ENCODE data around the gene PAXX.

PAXX gene

GRCh38 chr9:137021979-137022661 lies 29.9 kb downstream of the PAXX start:
- TF ChIP-seq EZH2phosphoT487 (conservative IDR thresholded peaks at IDR 0.05; ENCODE audit: low read length) (no peak), CTCF (IDR thresholded peaks at IDR 0.05; ENCODE audit: insufficient read depth, low read length, poor library complexity, severe bottlenecking) (no peak)
- Histone ChIP-seq H3K9me3 (ENCODE audit: insufficient read depth, low read length) (no peaks in the 10 kb centered on the region), H3K4me2 (ENCODE audit: low read depth, low read length, poor library complexity, severe bottlenecking) (no peak overlapping the region), H3K27me3 (ENCODE audit: low read length) (no peaks in the 10 kb centered on the region), H3K27ac (ENCODE audit: low read depth, low read length) (no peak overlapping the region), H3K79me2 (ENCODE audit: insufficient read depth, low read length) (no peaks in the 10 kb centered on the region), H4K20me1 (ENCODE audit: low read depth, low read length) (no peaks in the 10 kb centered on the region), H3K4me3 (ENCODE audit: insufficient read depth, low read length, poor library complexity, severe bottlenecking) (no peak overlapping the region), H3K9ac (ENCODE audit: low read length) (no peak overlapping the region), H3F3A (ENCODE audit: insufficient read depth) (no peaks in the 10 kb centered on the region), H2AFZ (ENCODE audit: low read depth, low read length, severe bottlenecking) (no peak overlapping the region), H3K9me2 (replicated peaks; ENCODE audit: insufficient read depth, low read length) (no peaks in the 10 kb centered on the region), H3K36me3 (ENCODE audit: low read length) (no peaks in the 10 kb centered on the region)

GRCh38 chr9:137022662-137023008 lies 30.4 kb downstream of the PAXX start:
- H3F3A ChIP-seq (ENCODE audit: insufficient read depth) = no peaks in the 10 kb centered on the region
- no peaks in the 10 kb centered on the region for H4K20me1 ChIP-seq (ENCODE audit: low read depth, low read length)
- no peak overlapping the region for H2AFZ ChIP-seq (ENCODE audit: low read depth, low read length, severe bottlenecking)
- H3K4me2 ChIP-seq (ENCODE audit: low read depth, low read length, poor library complexity, severe bottlenecking) = no peak overlapping the region
- no peaks in the 10 kb centered on the region for H3K9me3 ChIP-seq (ENCODE audit: insufficient read depth, low read length)
- no peak overlapping the region for H3K9ac ChIP-seq (ENCODE audit: low read length)
- no peak overlapping the region for H3K27ac ChIP-seq (ENCODE audit: low read depth, low read length)
- no peaks in the 10 kb centered on the region for H3K27me3 ChIP-seq (ENCODE audit: low read length)
- H3K79me2 ChIP-seq (ENCODE audit: insufficient read depth, low read length) = no peaks in the 10 kb centered on the region
- no peak overlapping the region for H3K4me3 ChIP-seq (ENCODE audit: insufficient read depth, low read length, poor library complexity, severe bottlenecking)
- no peaks in the 10 kb centered on the region for H3K36me3 ChIP-seq (ENCODE audit: low read length)
- no peak for TF ChIP-seq EZH2phosphoT487 (conservative IDR thresholded peaks at IDR 0.05; ENCODE audit: low read length)
- H3K9me2 ChIP-seq (replicated peaks; ENCODE audit: insufficient read depth, low read length) = no peaks in the 10 kb centered on the region

DNA sequence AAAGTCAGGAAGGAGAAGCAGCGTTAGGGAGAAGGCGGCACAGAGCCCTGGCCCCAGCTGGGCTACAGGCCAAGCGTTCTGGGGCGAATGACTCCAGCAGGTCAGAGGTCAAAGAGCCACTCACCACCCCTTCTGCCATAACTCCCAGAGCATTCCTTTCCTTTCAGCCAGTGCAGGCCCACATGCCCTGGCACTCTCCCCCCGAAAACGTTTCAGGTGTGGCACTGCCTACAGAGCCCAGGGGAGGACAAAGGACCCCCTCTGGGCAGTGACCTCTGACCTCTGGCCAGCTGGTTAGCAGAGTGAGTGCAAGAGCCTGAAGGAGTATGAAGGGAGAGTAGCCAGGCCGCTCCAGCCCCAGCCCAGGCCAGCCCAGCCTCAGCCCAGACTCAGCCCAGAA lies 30.9 kb downstream of the PAXX start:
- Histone ChIP-seq H3K9ac (ENCODE audit: low read length) (no peak overlapping the region), H3K27ac (ENCODE audit: low read depth, low read length) (no peak overlapping the region)

More for the DNA sequence above, 30.9 kb downstream of the PAXX start:
- TF ChIP-seq CTCF (IDR thresholded peaks at IDR 0.05; ENCODE audit: insufficient read depth, low read length, poor library complexity, severe bottlenecking) (no peak), EZH2phosphoT487 (conservative IDR thresholded peaks at IDR 0.05; ENCODE audit: low read length) (no peak)
- Histone ChIP-seq H2AFZ (ENCODE audit: low read depth, low read length, severe bottlenecking) (no peak overlapping the region), H3K27me3 (ENCODE audit: low read length) (no peaks in the 10 kb centered on the region), H4K20me1 (ENCODE audit: low read depth, low read length) (no peaks in the 10 kb centered on the region), H3K4me2 (ENCODE audit: low read depth, low read length, poor library complexity, severe bottlenecking) (no peak overlapping the region), H3K36me3 (ENCODE audit: low read length) (no peaks in the 10 kb centered on the region), H3K4me3 (ENCODE audit: insufficient read depth, low read length, poor library complexity, severe bottlenecking) (no peak overlapping the region), H3K9me3 (ENCODE audit: insufficient read depth, low read length) (no peaks in the 10 kb centered on the region), H3F3A (ENCODE audit: insufficient read depth) (no peaks in the 10 kb centered on the region), H3K79me2 (ENCODE audit: insufficient read depth, low read length) (no peaks in the 10 kb centered on the region), H3K9me2 (replicated peaks; ENCODE audit: insufficient read depth, low read length) (no peaks in the 10 kb centered on the region)
